Sigmoid colon (tissue), 7 donors: Measurements from ENCODE around the gene MAP3K2. TPM values are rescaled to one million over a fixed set of nuclear protein-coding genes. Genes with fewer than 3 reads are reported as not detected.

Experiments used
- DNase-seq: peaks from one replicate; pipeline ENCODE4 v3.0.0-alpha.2; 2019
- H3K27ac ChIP-seq, 4 donors: fragments of 200-600 bp; sonication (generic); one replicate each; pipeline ENCODE4 v1.5.1; 2016 to 2019; ENCODE audit warnings: mild to moderate bottlenecking in 1 of 4
- H3K27me3 ChIP-seq, 3 donors: fragments of 200-600 bp; sonication (generic); one replicate each; pipeline ENCODE4 v1.5.1; 2019; ENCODE audit warnings: mild to moderate bottlenecking in 1 of 3
- H3K36me3 ChIP-seq, 4 donors: fragments of 200-600 bp; sonication (generic); one replicate each; pipeline ENCODE4 v1.5.1; 2016 to 2019
- H3K4me1 ChIP-seq, 4 donors: fragments of 200-600 bp; sonication (generic); one replicate each; pipeline ENCODE4 v1.5.1; 2017 to 2019
- H3K4me3 ChIP-seq, 4 donors: fragments of 200-600 bp; sonication (generic); one replicate each; pipeline ENCODE4 v1.5.1; 2017 to 2019; ENCODE audit warnings: mild to moderate bottlenecking in 2 of 4, moderate library complexity in 1 of 4
- H3K9me3 ChIP-seq, 4 donors: fragments of 200-600 bp in 3 of 4; sonication (generic) in 3 of 4; one replicate each; pipeline versions ENCODE4 v1.5.1 to v1.6.1; 2013 to 2019
- EP300 ChIP-seq, 4 donors: sonication (generic); formaldehyde crosslinking; IDR thresholded peaks; one replicate each; pipeline ENCODE4 v1.6.1; 2017; ENCODE audit warnings: antibody characterized with exemption in 4 of 4
- POLR2A ChIP-seq, 2 donors: fragments of 450-650 bp; IDR thresholded peaks; one replicate each; pipeline ENCODE4 v1.6.1; 2016; ENCODE audit warnings: antibody characterized with exemption in 2 of 2, mild to moderate bottlenecking in 2 of 2, moderate library complexity in 2 of 2
- POLR2AphosphoS5 ChIP-seq, 4 donors: sonication (generic); formaldehyde crosslinking; IDR thresholded peaks; one replicate each; pipeline ENCODE4 v1.6.1; 2017; ENCODE audit warnings: antibody characterized with exemption in 4 of 4
- WGBS, 2 donors: extraction: QIAGEN DNeasy Blood & Tissue Kit; methylation state at CpG; one replicate each; pipeline ENCODE4 v1.1.7; 2013; 5-methylcytosine and 5-hydroxymethylcytosine counted together
- intact Hi-C: fragments of 100-400 bp; cut with DNase I; formaldehyde crosslinking; loops from one replicate; pipeline ENCODE4 v1.15.1; 2023
- polyA plus RNA-seq, 3 donors: library from polyadenylated mRNA; stranded (reverse); fragments of 200-250 nt; gene quantifications; one replicate each; pipeline ENCODE4 v1.2.3, GENCODE V29; 2013
- total RNA-seq, 4 donors: library from RNA; depleted of rRNA; stranded (reverse); fragments of >200 nt; gene quantifications; one replicate each; pipeline ENCODE4 v1.1.0, GENCODE V29; 2016
- TF ChIP-seq, protein P1 (sequence below), 4 experiments: fragments of 450-650 bp in 3 of 4; fragments of 200-600 bp in 1 of 4; IDR thresholded peaks; one replicate each; pipeline ENCODE4 v1.5.1; 2016 to 2019; ENCODE audit warnings: antibody characterized with exemption in 4 of 4, mild to moderate bottlenecking in 3 of 4, moderate library complexity in 2 of 4
- donor health status: healthy with polysubstance abuse.
- donor health status: Bipolar disorder and iron deficiency.
- donor health status: healthy.

The MAP3K2 gene
- total and polyA plus RNA-seq, 7 donors = 9.0 to 52.2 (median 39.9) TPM

GRCh38 chr2:127414638-127415592 lies 27.1 kb upstream of the MAP3K2 start:
- intact Hi-C loops = no loop called here
- H3K27ac ChIP-seq = no peak overlapping the region
- DNase-seq = no peak
- H3K4me1 ChIP-seq = peaks cover 0 to 29% (median 21%) of the 10 kb centered on the region in 4 donors
- 87 to 89% methylated on average over 13 of the region's 13 CpGs for WGBS, 2 donors
- TF ChIP-seq POLR2A (IDR thresholded peaks at IDR 0.05) (no peak), EP300 (IDR thresholded peaks at IDR 0.05) (no peak), POLR2AphosphoS5 (IDR thresholded peaks at IDR 0.05) (no peak)
- TF ChIP-seq, protein P1, sequence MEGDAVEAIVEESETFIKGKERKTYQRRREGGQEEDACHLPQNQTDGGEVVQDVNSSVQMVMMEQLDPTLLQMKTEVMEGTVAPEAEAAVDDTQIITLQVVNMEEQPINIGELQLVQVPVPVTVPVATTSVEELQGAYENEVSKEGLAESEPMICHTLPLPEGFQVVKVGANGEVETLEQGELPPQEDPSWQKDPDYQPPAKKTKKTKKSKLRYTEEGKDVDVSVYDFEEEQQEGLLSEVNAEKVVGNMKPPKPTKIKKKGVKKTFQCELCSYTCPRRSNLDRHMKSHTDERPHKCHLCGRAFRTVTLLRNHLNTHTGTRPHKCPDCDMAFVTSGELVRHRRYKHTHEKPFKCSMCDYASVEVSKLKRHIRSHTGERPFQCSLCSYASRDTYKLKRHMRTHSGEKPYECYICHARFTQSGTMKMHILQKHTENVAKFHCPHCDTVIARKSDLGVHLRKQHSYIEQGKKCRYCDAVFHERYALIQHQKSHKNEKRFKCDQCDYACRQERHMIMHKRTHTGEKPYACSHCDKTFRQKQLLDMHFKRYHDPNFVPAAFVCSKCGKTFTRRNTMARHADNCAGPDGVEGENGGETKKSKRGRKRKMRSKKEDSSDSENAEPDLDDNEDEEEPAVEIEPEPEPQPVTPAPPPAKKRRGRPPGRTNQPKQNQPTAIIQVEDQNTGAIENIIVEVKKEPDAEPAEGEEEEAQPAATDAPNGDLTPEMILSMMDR (IDR thresholded peaks at IDR 0.05) = no peak
- H3K9me3 ChIP-seq = no peaks in the 10 kb centered on the region
- H3K36me3 ChIP-seq = no peaks in the 10 kb centered on the region
- H3K4me3 ChIP-seq = no peak overlapping the region
- H3K27me3 ChIP-seq = peaks cover 6 to 43% (median 36%) of the 10 kb centered on the region in 3 donors

DNA sequence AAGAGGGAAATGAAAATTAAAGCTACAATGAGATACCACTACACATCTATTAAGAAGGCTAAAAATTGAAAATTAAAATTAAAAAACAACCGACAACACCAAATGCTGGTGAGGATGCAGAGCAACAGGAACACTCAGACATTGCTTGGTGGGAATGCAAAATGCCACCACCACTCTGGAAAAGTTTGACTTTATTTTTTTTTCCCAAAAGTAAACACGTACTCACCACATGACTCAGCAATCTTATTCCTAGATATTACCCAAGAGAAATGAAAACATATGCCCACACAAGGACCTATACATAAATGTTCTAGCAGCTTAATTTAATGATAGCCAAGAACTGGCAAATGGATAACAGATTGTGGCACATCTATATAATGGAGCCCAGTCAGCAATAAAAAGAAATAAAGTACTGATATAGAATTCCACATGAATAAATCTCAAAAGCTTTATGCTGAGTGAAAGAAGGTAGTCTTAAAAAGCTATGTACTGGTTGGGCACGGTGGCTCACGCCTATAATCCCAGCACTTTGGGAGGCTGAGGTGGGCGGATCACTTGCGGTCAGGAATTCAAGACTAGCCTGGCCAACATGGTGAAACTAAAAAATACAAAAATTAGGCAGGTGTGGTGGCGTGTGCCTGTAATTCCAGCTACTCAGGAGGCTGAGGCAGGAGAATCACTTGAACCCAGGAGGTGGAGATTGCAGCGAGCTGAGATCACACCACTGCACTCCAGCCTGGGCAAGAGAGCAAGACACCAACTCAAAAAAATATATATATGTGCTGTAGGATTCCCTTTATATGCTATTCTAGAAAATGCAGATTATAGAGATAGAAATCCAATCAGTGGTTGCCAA lies 26.2 kb upstream of the MAP3K2 start:
- Histone ChIP-seq H3K4me3 (no peak overlapping the region), H3K9me3 (no peaks in the 10 kb centered on the region), H3K27ac (no peak overlapping the region), H3K36me3 (no peaks in the 10 kb centered on the region), H3K27me3 (peaks cover 6 to 38% (median 33%) of the 10 kb centered on the region in 3 donors), H3K4me1 (peaks cover 0 to 29% (median 21%) of the 10 kb centered on the region in 4 donors)
- WGBS, 2 donors = 82 to 84% methylated on average over 8 of the region's 8 CpGs
- intact Hi-C loops = no loop called here
- DNase-seq = no peak
- TF ChIP-seq POLR2A (IDR thresholded peaks at IDR 0.05) = no peak

- no peak for DNase-seq
- H3K36me3 ChIP-seq = no peaks in the 10 kb centered on the region
- WGBS, 2 donors = 90 to 91% methylated on average over 3 of the region's 3 CpGs
- H3K27ac ChIP-seq = no peak overlapping the region
- TF ChIP-seq, protein P1 (IDR thresholded peaks at IDR 0.05) = no peak
- TF ChIP-seq POLR2A (IDR thresholded peaks at IDR 0.05) (no peak), POLR2AphosphoS5 (IDR thresholded peaks at IDR 0.05) (no peak), EP300 (IDR thresholded peaks at IDR 0.05) (no peak)
- H3K4me1 ChIP-seq = peaks cover 0 to 36% (median 27%) of the 10 kb centered on the region in 4 donors
- H3K9me3 ChIP-seq = no peaks in the 10 kb centered on the region
- intact Hi-C loops = no loop called here
- H3K27me3 ChIP-seq = peaks cover 6 to 30% (median 26%) of the 10 kb centered on the region in 3 donors
- no peak overlapping the region for H3K4me3 ChIP-seq
Observed at GRCh38 chr2:127413200-127413599, 25.4 kb upstream of the MAP3K2 start.

DNA sequence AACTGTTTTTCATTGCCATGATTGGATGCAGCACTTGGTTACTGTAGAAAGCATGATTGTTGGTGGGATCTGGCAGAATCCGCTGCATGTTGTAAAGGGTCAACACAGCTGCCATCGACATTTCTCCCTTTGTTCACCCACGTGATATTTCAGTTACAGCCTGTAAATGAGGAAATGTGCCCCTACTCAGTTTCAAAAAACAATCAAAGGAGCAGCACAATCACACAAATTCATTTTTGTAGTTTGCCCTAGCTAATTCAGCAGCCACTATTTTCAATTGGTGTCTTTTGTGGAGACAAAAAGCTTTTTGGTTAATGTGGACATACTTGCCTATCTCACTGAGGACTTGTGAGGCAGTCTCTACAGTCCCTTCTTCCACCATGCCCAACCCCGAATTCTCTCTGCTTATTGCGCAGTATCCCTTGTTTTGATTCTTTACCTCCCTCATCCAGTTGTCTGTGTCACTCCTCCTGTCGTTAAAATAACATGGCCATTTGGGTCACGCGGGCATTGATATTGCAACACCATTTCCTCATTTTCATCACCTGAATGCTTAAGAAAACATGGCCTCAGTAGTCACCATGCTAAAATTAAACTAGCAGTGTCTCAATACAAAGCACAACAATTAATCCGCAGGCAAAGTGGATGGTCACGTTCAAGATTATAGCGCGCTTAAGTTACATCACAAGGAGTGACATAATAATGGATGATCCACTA lies 24.0 kb upstream of the MAP3K2 start:
- H3K4me3 ChIP-seq = no peak overlapping the region
- WGBS, 2 donors = 66 to 76% methylated on average over 12 of the region's 12 CpGs
- H3K27ac ChIP-seq = peak overlapping the region in 3 of 4 donors; percentile 17 to 74 (median 71)
- H3K27me3 ChIP-seq = peaks cover 3 to 16% (median 12%) of the 10 kb centered on the region in 3 donors
- H3K9me3 ChIP-seq = no peaks in the 10 kb centered on the region
- no peak for TF ChIP-seq POLR2AphosphoS5 (IDR thresholded peaks at IDR 0.05)
- TF ChIP-seq, protein P1 (IDR thresholded peaks at IDR 0.05) = no peak
- TF ChIP-seq POLR2A (IDR thresholded peaks at IDR 0.05) = no peak
- no peak for TF ChIP-seq EP300 (IDR thresholded peaks at IDR 0.05)
- intact Hi-C loops = no loop called here
- no peaks in the 10 kb centered on the region for H3K36me3 ChIP-seq
- peaks cover 0 to 46% (median 35%) of the 10 kb centered on the region in 4 donors for H3K4me1 ChIP-seq
- no peak for DNase-seq
